Measurements from ENCODE around the gene GSN. TPM values are rescaled to one million over a fixed set of nuclear protein-coding genes. Genes with fewer than 3 reads are reported as not detected.

GSN gene
- total and polyA plus RNA-seq, 2 experiments from 2014 or later, result 268 to 310 TPM

DNA sequence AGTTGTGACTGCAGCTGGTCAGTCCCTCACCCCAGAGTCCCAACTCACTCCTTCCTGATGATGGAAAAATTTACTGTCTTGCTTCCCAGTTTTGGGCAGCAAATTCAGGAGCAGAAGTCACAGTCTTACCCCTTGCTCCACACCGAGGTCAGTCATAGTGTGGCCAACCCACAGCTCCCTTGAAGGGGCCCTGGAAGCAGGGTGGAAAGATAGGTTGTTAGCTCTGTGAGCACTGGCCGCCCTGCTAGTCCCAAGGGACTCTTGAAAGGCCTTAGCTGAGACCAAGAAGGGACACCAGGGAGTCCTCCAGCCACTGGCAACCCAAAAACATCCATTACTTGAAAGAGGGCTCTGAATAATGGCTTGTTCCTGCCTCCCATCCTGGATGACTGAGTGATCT is 40.0 kb downstream of the GSN start:
- TF ChIP-seq, protein P1, sequence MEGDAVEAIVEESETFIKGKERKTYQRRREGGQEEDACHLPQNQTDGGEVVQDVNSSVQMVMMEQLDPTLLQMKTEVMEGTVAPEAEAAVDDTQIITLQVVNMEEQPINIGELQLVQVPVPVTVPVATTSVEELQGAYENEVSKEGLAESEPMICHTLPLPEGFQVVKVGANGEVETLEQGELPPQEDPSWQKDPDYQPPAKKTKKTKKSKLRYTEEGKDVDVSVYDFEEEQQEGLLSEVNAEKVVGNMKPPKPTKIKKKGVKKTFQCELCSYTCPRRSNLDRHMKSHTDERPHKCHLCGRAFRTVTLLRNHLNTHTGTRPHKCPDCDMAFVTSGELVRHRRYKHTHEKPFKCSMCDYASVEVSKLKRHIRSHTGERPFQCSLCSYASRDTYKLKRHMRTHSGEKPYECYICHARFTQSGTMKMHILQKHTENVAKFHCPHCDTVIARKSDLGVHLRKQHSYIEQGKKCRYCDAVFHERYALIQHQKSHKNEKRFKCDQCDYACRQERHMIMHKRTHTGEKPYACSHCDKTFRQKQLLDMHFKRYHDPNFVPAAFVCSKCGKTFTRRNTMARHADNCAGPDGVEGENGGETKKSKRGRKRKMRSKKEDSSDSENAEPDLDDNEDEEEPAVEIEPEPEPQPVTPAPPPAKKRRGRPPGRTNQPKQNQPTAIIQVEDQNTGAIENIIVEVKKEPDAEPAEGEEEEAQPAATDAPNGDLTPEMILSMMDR (IDR thresholded peaks at IDR 0.05; ENCODE audit: low read depth, low read length), result no peak
- no peak for DNase-seq (ENCODE audit: low read depth in 1 of 2, low spot score in 1 of 2)
- no peaks in the 10 kb centered on the region for H3K4me1 ChIP-seq (ENCODE audit: low read depth)
- H3K4me3 ChIP-seq, result no peak overlapping the region
- no peaks in the 10 kb centered on the region for H3K9me3 ChIP-seq (ENCODE audit: low read depth)
- H3K36me3 ChIP-seq, result peaks cover 17% of the 10 kb centered on the region
- no peak overlapping the region for H3K27ac ChIP-seq
- H3K27me3 ChIP-seq, result no peaks in the 10 kb centered on the region

DNA sequence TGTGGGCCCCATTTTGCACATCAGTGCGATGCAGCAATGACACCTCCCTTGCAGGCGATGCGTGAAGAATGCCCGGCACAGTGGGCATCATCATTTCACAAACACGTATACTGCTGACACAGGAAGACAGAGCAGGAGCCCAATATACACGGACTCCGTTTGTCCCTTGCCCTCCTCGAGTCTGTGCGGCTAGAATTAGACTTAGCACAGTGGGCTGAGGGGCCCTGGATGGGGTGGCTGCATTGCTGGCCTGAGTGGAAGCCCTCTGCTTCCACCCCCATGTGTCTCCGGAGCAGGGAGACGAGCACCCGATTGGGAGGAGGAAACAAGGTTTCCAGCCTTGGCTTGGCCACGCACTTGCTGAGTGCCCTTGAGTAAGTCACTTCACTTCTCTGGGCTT is 40.8 kb downstream of the GSN start:
- no peak for DNase-seq (ENCODE audit: low read depth in 1 of 2, low spot score in 1 of 2)
- Histone ChIP-seq H3K9me3 (ENCODE audit: low read depth) (no peaks in the 10 kb centered on the region), H3K4me3 (no peak overlapping the region), H3K27ac (no peak overlapping the region), H3K4me1 (ENCODE audit: low read depth) (no peaks in the 10 kb centered on the region), H3K36me3 (peaks cover 17% of the 10 kb centered on the region), H3K27me3 (no peaks in the 10 kb centered on the region)
- TF ChIP-seq, protein P1 (IDR thresholded peaks at IDR 0.05; ENCODE audit: low read depth, low read length), result no peak

DNA sequence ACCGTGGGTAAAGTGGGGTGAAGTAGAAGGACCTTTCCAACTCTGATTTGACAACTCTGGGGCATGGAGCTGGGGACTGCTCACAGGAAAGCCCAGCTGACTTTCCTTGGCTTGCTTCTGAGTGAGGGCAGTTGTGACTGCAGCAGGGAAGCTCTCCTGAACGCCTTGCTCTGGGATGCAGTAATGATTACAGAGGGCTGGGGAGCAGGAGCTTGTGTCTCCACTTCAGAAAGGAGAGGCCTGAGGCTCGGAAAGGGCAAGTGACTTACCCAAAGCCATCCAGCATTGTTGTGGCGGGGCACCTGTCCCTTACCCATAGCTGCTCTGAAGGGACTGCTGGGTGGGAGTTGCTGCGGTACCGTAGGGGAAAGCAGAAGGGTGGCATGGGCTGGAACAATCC is 41.2 kb downstream of the GSN start:
- TF ChIP-seq, protein P1 (IDR thresholded peaks at IDR 0.05; ENCODE audit: low read depth, low read length), result no peak
- DNase-seq (ENCODE audit: low read depth in 1 of 2, low spot score in 1 of 2), result no peak
- Histone ChIP-seq H3K4me3 (no peak overlapping the region), H3K9me3 (ENCODE audit: low read depth) (no peaks in the 10 kb centered on the region), H3K36me3 (peaks cover 17% of the 10 kb centered on the region), H3K27ac (no peak overlapping the region), H3K27me3 (no peaks in the 10 kb centered on the region), H3K4me1 (ENCODE audit: low read depth) (no peaks in the 10 kb centered on the region)

DNA sequence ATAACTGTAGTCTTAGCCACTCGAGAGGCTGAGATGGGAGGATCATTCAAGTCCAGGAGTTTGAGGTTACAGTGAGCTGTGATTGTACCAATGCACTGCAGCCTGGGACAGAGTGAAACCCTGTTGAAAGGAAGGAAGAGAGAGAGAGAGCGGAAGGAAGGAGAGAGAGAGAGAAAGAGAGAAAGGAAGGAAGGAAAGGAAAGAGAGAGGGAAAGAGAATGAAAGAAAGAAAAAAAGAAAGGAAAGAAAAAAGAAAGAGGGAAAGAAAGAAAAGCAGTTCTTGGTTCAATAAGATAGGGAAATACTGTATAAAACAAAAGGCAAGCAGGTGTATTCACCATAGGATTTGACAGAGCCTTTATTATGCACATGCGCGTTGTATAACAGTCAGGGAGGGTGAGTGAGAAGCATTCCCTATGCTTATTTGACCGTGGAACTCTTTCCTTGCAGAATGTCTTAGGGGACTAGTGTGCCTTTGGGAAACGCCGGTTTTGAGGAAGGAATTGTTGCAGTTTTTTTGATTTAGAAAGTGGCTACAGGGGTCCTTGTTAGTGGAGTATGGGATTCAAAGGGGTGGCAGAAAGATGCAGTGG is 42.0 kb downstream of the GSN start:
- H3K27me3 ChIP-seq, result no peaks in the 10 kb centered on the region
- H3K27ac ChIP-seq, result no peak overlapping the region
- H3K9me3 ChIP-seq (ENCODE audit: low read depth), result no peaks in the 10 kb centered on the region
- H3K36me3 ChIP-seq, result peaks cover 13% of the 10 kb centered on the region
- H3K4me3 ChIP-seq, result no peak overlapping the region
- DNase-seq (ENCODE audit: low read depth in 1 of 2, low spot score in 1 of 2), result no peak
- no peaks in the 10 kb centered on the region for H3K4me1 ChIP-seq (ENCODE audit: low read depth)
- TF ChIP-seq, protein P1 (IDR thresholded peaks at IDR 0.05; ENCODE audit: low read depth, low read length), result no peak

DNA sequence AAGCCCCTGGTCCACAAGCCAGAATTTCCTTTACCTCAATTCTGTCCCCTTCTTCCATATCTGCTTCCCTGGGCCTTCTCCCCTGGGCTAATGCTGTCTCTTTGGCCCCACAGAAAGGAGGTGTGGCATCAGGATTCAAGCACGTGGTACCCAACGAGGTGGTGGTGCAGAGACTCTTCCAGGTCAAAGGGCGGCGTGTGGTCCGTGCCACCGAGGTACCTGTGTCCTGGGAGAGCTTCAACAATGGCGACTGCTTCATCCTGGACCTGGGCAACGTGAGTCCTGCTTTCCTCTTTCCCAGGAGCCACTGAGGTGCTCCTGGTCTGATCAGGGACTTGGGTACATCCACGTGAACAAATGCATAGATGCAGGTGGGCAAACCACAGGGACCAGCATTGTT is 42.6 kb downstream of the GSN start:
- TF ChIP-seq, protein P1 (IDR thresholded peaks at IDR 0.05; ENCODE audit: low read depth, low read length), result no peak
- H3K36me3 ChIP-seq, result peaks cover 13% of the 10 kb centered on the region
- no peaks in the 10 kb centered on the region for H3K9me3 ChIP-seq (ENCODE audit: low read depth)
- no peak for DNase-seq (ENCODE audit: low read depth in 1 of 2, low spot score in 1 of 2)
- no peak overlapping the region for H3K4me3 ChIP-seq
- no peaks in the 10 kb centered on the region for H3K27me3 ChIP-seq
- H3K4me1 ChIP-seq (ENCODE audit: low read depth), result no peaks in the 10 kb centered on the region
- H3K27ac ChIP-seq, result no peak overlapping the region

All from cardiac muscle cell (in vitro differentiated cells and primary cell).